AML-193 (cell line): Measurements from ENCODE around the gene SESN1.
"Not testable (repeated sequence)": the region's sequence is repeated elsewhere in the genome, so short reads cannot be mapped to it uniquely, and the experiment has no call there.

Experiments
- DNase-seq, 2 experiments: peaks; one replicate each; lab custom pipeline; 2025; lab: John Stamatoyannopoulos, UW

SESN1 gene

GRCh38 chr6:109094416-109095035 is at the start of gene SESN1:
Gene SESN1 (minus strand): TSS chr6:109094846. CDS start chr6:109094073, 773 bp downstream.
- DNase-seq: peak; percentile 85 to 90

GRCh38 chr6:109143191-109143590 is 48.5 kb upstream of the SESN1 start:
- no peak for DNase-seq

- not testable (repeated sequence) for DNase-seq
Observed at GRCh38 chr6:109142067-109142466, 47.4 kb upstream of the SESN1 start.

GRCh38 chr6:109139109-109139508 is 44.5 kb upstream of the SESN1 start:
- DNase-seq: no peak

GRCh38 chr6:109136530-109136929 is 41.9 kb upstream of the SESN1 start:
- not testable (repeated sequence) for DNase-seq

GRCh38 chr6:109136039-109136438 is 41.4 kb upstream of the SESN1 start:
- not testable (repeated sequence) for DNase-seq

- DNase-seq: not testable (repeated sequence)
Observed at GRCh38 chr6:109135600-109135999, 41.0 kb upstream of the SESN1 start.

- no peak for DNase-seq
Observed at GRCh38 chr6:109130065-109130464, 35.4 kb upstream of the SESN1 start.

GRCh38 chr6:109125504-109125903 is 30.9 kb upstream of the SESN1 start:
- no peak for DNase-seq

GRCh38 chr6:109124219-109124618 is 29.6 kb upstream of the SESN1 start:
- DNase-seq: no peak

GRCh38 chr6:109121411-109121810 is 26.8 kb upstream of the SESN1 start:
- DNase-seq: no peak

- DNase-seq: no peak
Observed at GRCh38 chr6:109118871-109119354, 24.3 kb upstream of the SESN1 start.

- no peak for DNase-seq
Observed at GRCh38 chr6:109118337-109118736, 23.7 kb upstream of the SESN1 start.

GRCh38 chr6:109117346-109118035 is 22.8 kb upstream of the SESN1 start:
- peak; percentile 71 to 81 for DNase-seq

GRCh38 chr6:109112663-109113062 is 18.0 kb upstream of the SESN1 start:
- DNase-seq: not testable (repeated sequence)

- DNase-seq: not testable (repeated sequence)
Observed at GRCh38 chr6:109109663-109110062, 15.0 kb upstream of the SESN1 start.

- DNase-seq: no peak
Observed at GRCh38 chr6:109105681-109106080, 11.0 kb upstream of the SESN1 start.

- DNase-seq: no peak
Observed at GRCh38 chr6:109104512-109104911, 9.9 kb upstream of the SESN1 start.

- no peak for DNase-seq
Observed at GRCh38 chr6:109103942-109104341, 9.3 kb upstream of the SESN1 start.

- no peak for DNase-seq
Observed at GRCh38 chr6:109102762-109103161, 8.1 kb upstream of the SESN1 start.

- DNase-seq: no peak
Observed at GRCh38 chr6:109097661-109098060, 3.0 kb upstream of the SESN1 start.

GRCh38 chr6:109096208-109096607 is 1.6 kb upstream of the SESN1 start:
- DNase-seq: peak in 1 of 2 experiments; percentile 41

- peak in 1 of 2 experiments; percentile 55 for DNase-seq
Observed at GRCh38 chr6:109095835-109096084, 1.1 kb upstream of the SESN1 start.
